GM19455 (cell line): Measurements from ENCODE around the gene RUVBL1.
"Not testable (repeated sequence)": the region's sequence is repeated elsewhere in the genome, so short reads cannot be mapped to it uniquely, and the experiment has no call there.

ENCODE experiments used
- ATAC-seq: cut with Tn5 transposase; IDR thresholded peaks from one replicate; pipeline ENCODE4 v1.9.1; 2021; ENCODE audit not compliant: unreplicated experiment

The RUVBL1 gene

DNA sequence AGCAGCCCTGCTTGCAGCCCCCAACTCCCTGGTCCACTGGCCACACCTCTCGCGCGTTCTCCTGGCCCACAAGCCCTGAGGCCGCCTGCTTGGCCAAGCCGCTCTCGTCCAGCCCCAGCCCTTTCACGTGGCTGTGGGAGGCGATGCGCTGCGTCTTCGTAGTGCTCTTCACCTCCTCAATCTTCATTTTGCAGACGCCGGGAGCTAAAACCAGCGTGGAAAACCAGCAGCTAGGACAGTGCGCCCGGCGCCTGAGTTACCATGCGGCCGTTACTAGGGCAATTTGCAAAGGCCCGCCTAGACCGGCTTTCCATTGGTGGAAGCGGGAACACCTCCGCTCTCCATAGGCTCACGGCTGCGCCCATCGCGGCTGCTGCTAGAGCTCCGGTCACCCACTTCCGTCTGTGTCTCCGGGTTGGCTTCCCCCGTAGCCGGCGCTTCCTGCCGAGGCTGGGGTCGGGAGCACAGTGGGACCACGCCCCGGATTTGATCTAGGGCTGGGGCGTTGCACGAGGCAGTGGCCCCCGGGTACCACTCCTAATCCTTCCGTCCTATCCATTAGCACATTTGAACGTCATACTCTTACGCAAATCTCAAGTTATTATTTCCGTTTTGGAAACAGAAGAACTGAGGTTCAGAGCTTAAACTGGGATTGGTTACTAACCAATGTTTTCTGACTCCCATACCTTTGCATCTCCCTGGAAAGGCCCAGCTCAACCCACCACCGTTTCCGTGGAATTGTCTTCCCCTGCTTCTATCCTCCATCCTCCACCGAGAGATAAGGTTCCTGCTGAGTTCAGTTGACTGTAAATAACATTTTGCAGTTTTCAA lies at the start of gene RUVBL1:
TSS of gene RUVBL1 (minus strand) at position 275 of the 831 bp plus-strand sequence. CDS start at position 187, 88 bp downstream.
- ATAC-seq: peak; percentile 99

DNA sequence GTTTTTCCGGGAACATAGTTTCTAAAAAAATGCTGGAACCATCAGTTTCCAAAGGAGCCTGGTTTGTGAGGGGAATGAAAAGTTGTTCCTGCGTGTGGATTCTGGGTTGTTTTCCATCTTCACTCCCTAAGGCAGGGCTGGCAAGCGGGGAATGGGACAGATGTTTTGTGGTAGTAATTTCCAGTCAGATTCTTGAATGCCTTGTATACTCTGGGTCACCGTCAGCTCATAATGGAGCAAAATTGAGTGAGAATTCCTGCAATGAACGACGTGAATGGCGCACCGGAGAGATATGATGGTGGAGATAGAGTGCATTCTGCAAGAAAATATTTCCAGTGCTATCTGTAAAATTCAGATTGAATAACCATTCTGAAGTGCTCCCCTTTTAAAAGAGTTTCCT lies 49.6 kb upstream of the RUVBL1 start:
- no peak for ATAC-seq

DNA sequence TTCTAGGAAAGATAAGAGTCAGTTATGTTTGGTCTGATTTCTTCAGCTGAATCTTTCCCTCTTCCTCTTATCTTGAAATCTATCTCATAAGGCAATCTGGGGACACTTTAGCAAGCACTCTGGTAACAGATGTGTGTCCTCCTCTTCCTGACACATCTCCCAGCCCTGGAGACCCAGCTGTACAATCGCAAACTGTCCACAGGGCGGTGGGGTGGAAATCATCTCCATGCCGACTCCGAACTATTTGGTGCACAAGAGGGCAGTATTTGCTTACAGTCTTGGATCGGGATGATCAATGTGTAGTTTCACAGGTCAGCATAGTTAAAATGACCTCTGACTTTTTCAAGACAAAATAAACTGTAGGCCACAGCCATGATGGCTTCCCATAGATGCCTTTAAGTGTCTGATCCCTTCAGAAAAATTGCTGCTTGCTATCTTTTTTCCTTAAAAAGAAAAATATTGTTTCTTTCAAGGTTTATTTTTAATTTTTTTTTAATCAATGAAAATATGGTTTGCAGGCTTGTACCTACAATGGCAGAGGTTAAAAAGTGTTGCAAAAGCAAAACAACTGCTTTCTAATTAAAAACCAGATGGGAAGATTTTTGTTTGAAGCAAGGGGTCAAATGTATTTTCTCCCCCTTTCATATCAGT lies 47.4 kb upstream of the RUVBL1 start:
- ATAC-seq: no peak

DNA sequence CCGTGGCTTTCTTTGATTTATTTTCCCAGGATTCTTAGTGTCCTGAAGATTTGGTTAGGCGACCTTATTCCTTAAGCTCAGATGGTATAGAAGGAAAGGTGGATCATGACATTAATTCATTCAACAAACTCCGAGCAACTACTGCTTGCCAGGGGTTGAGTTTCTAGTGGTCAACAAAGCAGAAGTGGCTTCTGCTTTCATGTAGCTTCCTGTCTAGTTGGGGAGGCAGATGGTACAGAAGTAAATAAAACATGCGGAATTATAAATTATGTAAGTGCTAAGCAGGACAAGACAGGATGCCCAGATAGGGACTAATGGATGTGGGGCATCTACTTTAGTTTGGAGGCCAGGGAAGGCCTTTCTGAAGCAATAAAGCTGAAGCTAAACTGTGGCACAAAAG lies 45.2 kb upstream of the RUVBL1 start:
- ATAC-seq: no peak

DNA sequence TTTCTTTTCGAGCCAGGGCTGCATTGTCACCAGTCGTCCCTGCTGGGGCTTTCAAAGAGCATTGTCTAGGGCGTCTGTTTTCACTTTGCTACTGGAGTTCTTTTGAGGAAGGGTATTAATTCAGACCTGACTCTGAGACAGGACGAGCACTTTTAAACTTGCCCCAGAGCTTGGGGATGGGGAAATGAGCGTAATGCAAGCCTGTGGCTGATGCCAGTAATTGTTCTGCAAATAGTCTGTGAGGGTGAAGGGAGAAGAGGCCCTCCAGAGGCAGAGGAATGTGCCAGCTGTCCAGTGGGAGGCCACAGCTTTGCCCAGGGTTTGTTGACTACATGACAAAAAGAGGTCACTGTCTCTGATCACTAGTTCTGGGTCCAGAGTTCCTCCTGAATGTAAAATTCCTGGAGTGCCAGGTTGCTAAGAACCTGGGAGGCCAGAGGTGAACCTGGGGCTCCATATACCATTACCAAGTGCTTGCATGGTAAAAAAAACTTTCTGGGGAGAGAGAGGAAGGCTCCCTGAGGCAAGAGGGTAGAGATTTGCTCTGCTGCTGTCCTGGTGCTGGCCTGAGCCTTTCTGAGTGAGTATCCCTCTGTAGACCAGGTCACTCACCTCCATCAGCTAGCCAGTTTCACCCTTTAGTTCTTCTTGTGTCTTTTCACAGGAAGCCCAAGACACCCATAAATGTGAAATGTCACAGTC lies 44.5 kb upstream of the RUVBL1 start:
- no peak for ATAC-seq

DNA sequence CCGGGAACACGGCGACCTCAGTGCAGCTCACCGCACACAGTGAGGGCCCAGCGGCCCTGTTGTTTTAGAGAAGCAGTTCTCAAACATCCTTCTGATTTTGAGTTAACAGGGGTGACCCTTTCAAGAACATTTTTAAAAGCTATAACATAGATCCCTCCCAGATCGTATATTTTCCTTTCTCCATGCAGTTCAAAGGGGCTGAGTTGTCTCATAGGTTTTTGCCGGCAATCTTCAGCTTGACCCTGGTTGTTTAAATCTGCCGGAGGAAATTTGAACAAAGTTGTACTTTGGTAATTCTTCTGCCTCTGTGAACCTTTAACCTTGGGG lies 44.0 kb upstream of the RUVBL1 start:
- no peak for ATAC-seq

DNA sequence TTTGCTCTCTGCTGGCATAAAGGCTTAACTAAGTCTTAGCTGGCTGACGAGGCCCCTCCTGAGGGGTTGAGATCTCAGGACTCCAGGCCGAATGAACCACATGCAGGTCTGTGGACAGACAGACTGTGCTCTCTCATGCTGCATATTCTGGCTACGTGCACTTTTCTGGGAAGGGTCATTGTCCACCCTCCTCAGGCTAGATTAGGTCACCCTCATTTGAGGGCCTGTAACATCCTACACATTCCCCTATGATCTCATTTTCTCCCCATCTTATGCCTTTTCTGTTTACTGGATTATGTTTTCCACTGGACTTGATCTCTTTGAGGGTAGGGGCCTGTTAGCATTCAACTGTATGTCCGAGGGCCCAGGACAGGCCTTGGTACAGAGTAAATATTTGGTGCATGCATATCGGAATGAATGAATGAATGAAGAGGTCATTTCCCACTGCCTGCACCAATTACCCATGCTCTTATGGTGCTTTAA lies 43.4 kb upstream of the RUVBL1 start:
- no peak for ATAC-seq

DNA sequence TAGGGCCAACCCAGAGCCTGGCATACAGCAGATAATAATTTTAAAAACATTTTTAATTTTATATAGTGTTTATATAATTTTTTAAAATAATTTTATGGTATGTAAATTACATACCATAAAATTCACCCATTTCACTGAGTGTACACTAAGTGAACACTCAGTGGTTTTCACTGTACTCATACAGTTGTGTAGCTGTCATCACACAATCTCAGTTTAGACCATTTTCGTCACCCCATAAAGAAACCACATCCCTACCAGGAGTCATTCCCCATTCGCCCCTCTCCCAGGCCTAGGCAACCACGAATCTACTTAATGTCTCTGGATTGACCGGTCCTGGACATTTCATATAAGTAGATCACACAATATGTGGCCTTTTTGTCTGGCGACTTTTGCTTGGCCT lies 39.8 kb upstream of the RUVBL1 start:
- ATAC-seq: no peak

DNA sequence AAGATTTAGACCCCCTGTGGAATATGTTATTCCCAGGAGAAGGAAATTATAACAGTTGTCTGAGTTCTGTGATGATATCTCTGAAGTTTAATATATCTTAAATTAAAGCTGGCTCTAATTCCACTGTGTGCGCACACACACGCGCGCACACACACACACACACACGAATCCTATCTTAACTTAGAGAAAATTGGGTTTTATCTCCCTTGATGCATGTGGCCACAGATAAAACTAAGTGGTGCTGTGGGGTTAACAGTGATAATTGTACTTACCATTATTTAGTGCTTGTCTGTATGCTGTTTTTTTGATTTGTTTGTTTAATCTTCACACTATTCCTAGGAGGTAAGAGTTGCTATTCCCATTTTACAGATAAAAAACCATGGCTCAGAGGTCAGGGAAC lies 37.0 kb upstream of the RUVBL1 start:
- no peak for ATAC-seq

DNA sequence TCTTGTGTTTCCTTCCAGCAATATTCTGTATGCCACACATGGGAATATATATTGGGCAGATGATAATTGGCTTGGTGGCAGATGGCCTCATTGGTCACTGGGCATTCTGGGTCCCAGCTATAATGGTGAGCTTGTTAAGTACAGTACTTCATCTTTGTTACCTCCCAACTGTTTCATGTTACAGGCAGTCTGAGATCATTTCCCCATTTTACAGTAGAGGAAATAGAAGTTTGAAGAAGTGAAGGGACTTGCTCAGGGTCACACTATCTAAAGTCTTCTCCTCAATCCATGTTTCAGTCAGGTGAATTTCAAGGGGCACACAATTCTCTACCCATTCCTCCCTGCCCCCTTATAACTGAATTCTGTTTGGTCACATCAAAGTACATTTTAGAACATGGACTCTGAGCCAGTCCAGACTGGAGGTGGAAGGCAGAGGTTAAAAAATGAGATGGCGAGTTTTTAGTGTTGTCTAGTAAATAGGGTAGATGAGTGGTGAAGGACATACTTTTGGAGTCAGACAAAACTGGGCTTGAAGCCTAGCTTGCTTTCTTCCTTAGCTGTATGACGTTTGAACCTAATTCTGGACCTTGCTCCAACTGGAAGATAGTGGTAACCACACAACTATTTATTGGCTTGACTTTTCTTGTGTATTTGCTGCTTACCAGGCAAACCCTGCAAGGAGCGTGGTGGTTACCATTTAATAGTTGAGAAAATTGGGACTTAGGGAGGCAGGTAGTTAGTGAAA lies 32.2 kb upstream of the RUVBL1 start:
- no peak for ATAC-seq

DNA sequence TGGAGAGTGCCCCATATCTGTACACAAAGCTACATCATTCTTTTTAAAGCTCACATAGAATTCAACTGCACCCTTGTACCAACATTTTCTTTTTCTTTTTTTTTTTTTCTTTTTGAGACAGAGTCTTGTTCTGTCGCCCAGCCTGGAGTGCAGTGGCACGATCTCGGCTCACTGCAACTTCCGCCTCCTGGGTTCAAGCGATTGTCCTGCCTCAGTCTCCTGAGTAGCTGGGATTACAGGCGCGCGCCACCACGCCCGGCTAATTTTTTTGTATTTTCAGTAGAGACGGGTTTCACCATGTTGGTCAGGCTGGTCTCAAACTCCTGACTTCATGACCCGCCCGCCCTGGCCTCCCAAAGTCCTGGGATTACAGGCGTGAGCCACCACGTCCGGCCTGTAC lies 30.7 kb upstream of the RUVBL1 start:
- ATAC-seq: not testable (repeated sequence)

DNA sequence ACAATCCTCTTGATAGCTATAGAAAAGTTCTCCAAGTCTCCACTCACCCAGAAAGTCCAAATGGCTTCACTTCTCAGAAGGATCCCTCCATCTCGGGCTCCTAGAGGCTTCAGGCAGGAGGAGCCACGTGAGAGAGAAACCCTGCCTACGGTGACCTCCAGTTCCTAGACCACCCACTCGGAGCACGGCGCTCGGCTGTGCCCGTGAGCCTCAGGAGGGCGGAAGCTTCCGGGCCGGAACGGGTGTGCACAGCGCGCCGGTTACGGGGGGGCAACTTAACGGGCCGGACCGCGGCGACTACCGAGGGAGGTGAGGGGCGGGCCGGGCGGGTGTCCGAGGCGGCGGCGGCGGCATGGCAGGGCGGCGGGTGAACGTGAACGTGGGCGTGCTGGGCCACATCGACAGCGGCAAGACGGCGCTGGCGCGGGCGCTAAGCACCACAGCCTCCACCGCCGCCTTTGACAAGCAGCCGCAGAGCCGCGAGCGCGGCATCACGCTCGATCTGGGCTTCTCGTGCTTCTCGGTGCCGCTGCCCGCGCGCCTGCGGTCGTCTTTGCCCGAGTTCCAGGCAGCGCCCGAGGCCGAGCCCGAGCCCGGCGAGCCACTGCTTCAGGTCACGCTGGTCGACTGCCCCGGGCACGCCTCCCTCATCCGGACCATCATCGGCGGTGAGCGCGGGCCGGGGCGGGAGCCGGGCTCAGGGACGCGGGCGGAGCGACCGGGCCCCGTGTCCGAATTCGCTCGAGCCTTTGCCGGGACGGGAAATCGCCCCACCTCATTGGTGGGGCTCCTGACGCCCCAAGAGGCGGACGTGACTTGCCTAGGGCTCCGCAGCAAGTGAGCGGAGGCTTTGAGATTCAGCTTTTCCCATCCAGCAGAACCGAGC lies 29.8 kb upstream of the RUVBL1 start, which contains the start of gene EEFSEC:
TSS of gene EEFSEC (plus strand) at position 326 of the 886 bp plus-strand sequence. CDS start at position 353, 27 bp downstream.
- peak; percentile 92 for ATAC-seq

DNA sequence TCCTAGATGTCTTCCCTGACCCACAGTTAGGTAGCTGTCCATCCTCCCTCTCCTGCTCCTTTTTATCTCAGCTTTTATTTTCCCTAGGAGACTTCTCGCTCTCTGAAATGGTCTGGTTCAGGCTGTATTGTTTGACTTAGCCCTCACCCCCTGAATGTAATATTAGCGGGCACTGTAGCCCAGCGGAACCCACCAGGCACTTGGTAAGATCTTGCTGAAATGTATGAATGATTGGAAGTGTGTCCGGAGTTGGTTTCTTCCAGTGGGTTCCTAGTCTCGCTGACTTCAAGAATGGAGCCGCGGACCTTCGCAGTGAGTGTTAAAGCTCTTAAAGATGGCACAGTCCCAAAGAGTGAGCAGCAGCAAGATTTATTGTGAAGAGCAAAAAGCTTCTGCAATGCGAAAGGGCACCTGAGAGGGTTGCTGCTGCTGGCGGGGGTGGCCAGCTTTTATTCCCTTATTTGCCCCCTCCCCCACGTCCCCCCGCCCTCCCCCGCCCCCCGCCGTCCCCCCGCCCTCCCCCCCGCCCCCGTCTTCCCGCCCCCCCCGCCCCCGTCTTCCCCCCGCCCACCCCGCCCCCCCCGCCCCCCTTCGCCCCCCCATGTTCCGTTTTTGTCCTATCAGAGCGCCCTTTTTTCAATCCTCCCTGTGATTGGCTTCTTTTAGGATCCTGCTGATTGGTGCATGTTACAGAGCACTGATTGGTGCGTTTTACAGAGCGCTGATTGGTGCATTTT lies 29.0 kb upstream of the RUVBL1 start:
- ATAC-seq: peak; percentile 39

DNA sequence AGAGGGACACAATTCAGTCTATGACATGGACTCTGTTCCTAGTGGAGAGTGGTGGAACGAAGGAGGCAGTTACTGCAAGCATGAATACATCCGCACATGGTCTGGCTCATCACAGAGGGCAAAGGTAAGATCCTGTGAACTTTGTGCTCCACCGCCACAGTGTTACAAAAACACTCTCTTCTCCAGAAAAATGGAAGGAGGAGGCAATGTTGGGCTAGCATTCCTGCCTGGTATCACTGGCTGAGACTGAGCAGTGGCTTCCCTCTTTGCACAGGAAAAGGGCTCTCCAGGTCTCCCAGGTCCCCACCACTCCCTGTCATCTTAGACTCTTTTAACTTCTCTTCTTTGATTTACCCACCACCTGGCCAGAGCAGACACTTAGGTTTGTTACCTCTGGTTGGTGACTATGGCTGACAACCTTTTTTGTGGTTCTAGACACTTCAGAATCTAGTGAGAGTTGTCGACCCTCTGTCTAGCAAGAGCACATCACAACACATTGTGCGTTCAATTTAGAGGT lies 28.2 kb upstream of the RUVBL1 start:
- no peak for ATAC-seq

DNA sequence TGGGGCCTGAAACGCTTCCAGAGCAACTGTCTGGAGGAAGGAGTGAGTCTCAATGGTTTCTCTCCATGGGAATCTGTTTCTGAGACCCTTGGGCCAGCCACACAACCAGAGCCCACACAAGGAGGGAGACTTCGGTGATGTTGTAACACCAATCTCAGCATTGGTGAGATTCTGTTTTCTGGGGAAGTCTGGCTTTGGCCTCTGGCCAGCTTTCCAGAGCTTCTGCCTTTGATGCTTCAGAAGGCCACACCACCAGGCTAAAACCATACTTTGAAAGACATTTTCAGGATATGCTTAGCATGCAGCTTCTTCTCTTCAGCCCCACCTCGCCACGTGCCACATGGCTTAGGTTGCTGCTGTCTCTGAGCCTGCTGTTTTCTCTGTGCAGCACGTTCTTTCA lies 26.0 kb upstream of the RUVBL1 start:
- ATAC-seq: no peak

DNA sequence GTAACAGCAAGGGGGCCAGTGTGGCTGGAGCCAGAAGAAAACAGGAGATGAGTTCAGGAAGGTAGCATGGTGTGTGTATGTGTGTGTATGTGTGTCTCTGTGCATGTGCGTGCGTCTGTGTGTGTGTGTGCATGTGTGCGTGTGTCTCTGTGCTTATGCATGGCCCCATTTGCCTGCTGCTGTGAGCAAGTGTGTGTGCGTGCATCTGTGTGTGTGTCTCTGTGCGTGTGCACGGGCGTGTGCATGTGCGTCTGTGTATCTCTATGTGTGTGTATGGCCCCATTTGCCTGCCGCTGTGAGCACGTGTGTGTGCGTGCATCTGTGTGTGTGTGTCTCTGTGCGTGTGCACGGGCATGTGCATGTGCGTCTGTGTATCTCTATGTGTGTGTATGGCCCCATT lies 22.6 kb upstream of the RUVBL1 start:
- no peak for ATAC-seq

DNA sequence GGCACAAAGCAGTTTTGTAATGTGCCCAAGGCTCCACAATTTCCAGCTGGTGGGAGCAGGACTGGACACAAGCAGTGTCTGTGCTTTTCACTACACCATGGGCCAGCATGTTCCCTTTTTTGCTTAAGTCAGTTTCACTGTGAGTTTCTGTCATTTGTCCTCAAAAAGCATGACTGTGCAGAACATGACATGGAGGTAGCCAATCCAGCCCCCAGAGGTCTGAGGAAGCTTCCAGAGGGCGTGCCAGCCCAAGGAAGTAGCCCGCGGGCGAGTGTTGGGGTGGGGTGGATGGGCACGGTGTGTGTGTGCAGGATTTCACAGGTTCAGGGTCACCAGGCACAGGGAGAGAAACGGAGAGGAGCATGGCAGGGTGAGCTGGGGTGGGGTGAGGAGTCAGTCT lies 21.7 kb upstream of the RUVBL1 start:
- no peak for ATAC-seq

DNA sequence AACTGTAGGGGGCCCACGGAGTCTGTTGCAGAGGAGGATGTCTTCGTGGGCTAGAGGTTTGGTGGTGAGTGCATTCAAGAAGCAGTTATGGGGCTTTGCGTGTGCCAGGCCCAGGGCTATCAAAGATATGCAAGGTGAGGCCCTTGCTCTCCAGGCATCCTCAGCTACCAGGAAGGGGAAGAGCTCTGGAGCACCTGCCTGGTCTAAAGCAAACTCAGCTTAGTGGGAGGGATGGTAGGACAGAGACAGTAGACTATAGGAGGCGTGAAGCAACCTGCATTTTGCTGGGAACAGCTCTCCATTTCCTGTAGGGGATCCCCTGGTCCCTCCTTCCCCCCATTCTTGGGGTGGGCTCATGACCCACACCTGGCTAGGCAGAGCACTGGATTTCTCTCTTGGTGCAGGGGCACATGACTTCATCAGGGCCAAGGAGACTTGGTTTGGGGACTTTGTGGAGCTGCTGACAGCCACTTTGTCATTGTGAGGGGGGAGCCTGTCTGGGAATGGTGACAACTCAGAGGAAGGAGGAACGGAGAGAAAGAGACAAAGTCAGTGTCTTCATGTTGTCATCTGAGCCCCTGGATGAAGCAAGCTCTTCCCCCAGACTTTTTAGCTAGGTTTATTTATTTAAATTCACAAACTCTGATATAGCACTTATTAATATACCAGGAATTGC lies 21.0 kb upstream of the RUVBL1 start:
- ATAC-seq: no peak

DNA sequence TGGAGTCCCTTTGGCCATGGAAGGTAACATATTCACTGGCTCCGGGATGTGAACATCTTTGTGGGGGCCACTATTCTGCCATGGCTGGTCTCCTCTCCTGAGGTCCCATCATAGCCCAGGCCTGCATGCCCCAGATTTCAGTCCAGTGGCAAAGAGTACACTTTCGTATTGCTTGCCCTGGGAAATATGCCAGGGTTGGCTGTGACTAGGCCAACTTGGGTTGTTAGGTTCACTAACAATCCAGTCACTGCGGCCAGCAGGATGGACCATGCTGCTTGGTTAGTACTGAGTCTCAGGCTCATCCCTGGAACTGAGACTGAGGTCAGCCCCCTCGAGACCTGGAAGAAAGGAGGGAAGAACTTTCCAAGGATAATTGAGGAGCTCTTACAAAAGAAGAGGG lies 19.9 kb upstream of the RUVBL1 start:
- no peak for ATAC-seq
